ENCODE measurements around the gene LSAMP.

Gene LSAMP

DNA sequence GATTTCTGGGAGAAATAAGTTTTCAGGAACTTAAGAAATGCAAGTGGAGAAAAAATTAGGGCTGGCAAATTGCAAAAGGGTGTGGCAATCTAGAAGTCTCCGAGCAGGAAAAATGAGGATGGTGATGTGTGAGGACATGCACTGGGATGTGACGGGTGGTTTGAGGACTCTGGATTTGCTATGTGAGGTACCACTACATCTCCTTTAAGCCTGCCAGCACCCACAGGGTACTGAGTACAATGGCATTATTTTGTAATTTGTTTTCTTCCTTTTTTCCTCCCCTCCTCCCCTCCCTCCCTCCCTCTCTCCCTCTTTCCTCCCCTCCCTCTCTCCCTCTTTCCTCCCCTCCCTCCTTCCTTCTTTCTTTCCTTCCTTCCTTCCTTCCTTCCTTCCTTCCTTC is 584.5 kb downstream of the LSAMP start:
- Histone ChIP-seq H2AFZ (ENCODE audit: low read depth, low read length) (no peak overlapping the region), H3K36me3 (replicated peaks; ENCODE audit: low read depth, low read length) (no peaks in the 10 kb centered on the region), H3K27me3 (ENCODE audit: low read depth, low read length) (peaks cover 19% of the 10 kb centered on the region), H3K79me2 (ENCODE audit: low read length) (no peaks in the 10 kb centered on the region), H3K9ac (ENCODE audit: low read length) (no peak overlapping the region), H3K4me1 (ENCODE audit: low read length) (no peaks in the 10 kb centered on the region), H3K4me3 (ENCODE audit: low read length) (no peak overlapping the region), H3K27ac (ENCODE audit: low read length) (no peak overlapping the region), H3K4me2 (ENCODE audit: low read length) (no peak overlapping the region), H3K9me3 (ENCODE audit: insufficient read depth, low read length) (no peaks in the 10 kb centered on the region), H4K20me1 (ENCODE audit: insufficient read depth, low read length) (no peaks in the 10 kb centered on the region)
- no peak for TF ChIP-seq EZH2phosphoT487 (IDR thresholded peaks at IDR 0.05; ENCODE audit: low read depth)
- no peak for TF ChIP-seq CTCF (IDR thresholded peaks at IDR 0.05; ENCODE audit: low read depth, low read length)

- H3K4me2 ChIP-seq (ENCODE audit: low read length) = no peak overlapping the region
- H3K4me1 ChIP-seq (ENCODE audit: low read length) = no peaks in the 10 kb centered on the region
- H3K4me3 ChIP-seq (ENCODE audit: low read length) = no peak overlapping the region
Observed at GRCh38 chr3:115859002-115859807, 586.1 kb downstream of the LSAMP start.

GRCh38 chr3:115857518-115858136 is 587.7 kb downstream of the LSAMP start:
- Histone ChIP-seq H3K4me2 (ENCODE audit: low read length) (no peak overlapping the region), H3K27ac (ENCODE audit: low read length) (no peak overlapping the region), H3K79me2 (ENCODE audit: low read length) (no peaks in the 10 kb centered on the region), H4K20me1 (ENCODE audit: insufficient read depth, low read length) (no peaks in the 10 kb centered on the region), H3K4me1 (ENCODE audit: low read length) (no peaks in the 10 kb centered on the region), H3K36me3 (replicated peaks; ENCODE audit: low read depth, low read length) (no peaks in the 10 kb centered on the region), H2AFZ (ENCODE audit: low read depth, low read length) (no peak overlapping the region), H3K4me3 (ENCODE audit: low read length) (no peak overlapping the region), H3K27me3 (ENCODE audit: low read depth, low read length) (peaks cover 22% of the 10 kb centered on the region), H3K9me3 (ENCODE audit: insufficient read depth, low read length) (no peaks in the 10 kb centered on the region), H3K9ac (ENCODE audit: low read length) (no peak overlapping the region)
- TF ChIP-seq EZH2phosphoT487 (IDR thresholded peaks at IDR 0.05; ENCODE audit: low read depth) (no peak), CTCF (IDR thresholded peaks at IDR 0.05; ENCODE audit: low read depth, low read length) (no peak)

More at GRCh38 chr3:115859002-115859807, 586.1 kb downstream of the LSAMP start:
- no peaks in the 10 kb centered on the region for H3K9me3 ChIP-seq (ENCODE audit: insufficient read depth, low read length)
- H4K20me1 ChIP-seq (ENCODE audit: insufficient read depth, low read length) = no peaks in the 10 kb centered on the region
- peaks cover 19% of the 10 kb centered on the region for H3K27me3 ChIP-seq (ENCODE audit: low read depth, low read length)
- TF ChIP-seq EZH2phosphoT487 (IDR thresholded peaks at IDR 0.05; ENCODE audit: low read depth) = no peak
- no peak for TF ChIP-seq CTCF (IDR thresholded peaks at IDR 0.05; ENCODE audit: low read depth, low read length)
- H2AFZ ChIP-seq (ENCODE audit: low read depth, low read length) = no peak overlapping the region
- no peak overlapping the region for H3K9ac ChIP-seq (ENCODE audit: low read length)
- no peak overlapping the region for H3K27ac ChIP-seq (ENCODE audit: low read length)
- no peaks in the 10 kb centered on the region for H3K79me2 ChIP-seq (ENCODE audit: low read length)
- H3K36me3 ChIP-seq (replicated peaks; ENCODE audit: low read depth, low read length) = no peaks in the 10 kb centered on the region

- H2AFZ ChIP-seq (ENCODE audit: low read depth, low read length) = no peak overlapping the region
- H3K9ac ChIP-seq (ENCODE audit: low read length) = no peak overlapping the region
- H3K4me1 ChIP-seq (ENCODE audit: low read length) = no peaks in the 10 kb centered on the region
- H3K4me2 ChIP-seq (ENCODE audit: low read length) = no peak overlapping the region
- peaks cover 30% of the 10 kb centered on the region for H3K27me3 ChIP-seq (ENCODE audit: low read depth, low read length)
- no peak for TF ChIP-seq CTCF (IDR thresholded peaks at IDR 0.05; ENCODE audit: low read depth, low read length)
- no peak for TF ChIP-seq EZH2phosphoT487 (IDR thresholded peaks at IDR 0.05; ENCODE audit: low read depth)
- no peaks in the 10 kb centered on the region for H3K79me2 ChIP-seq (ENCODE audit: low read length)
- H4K20me1 ChIP-seq (ENCODE audit: insufficient read depth, low read length) = no peaks in the 10 kb centered on the region
- no peak overlapping the region for H3K27ac ChIP-seq (ENCODE audit: low read length)
- no peaks in the 10 kb centered on the region for H3K36me3 ChIP-seq (replicated peaks; ENCODE audit: low read depth, low read length)
- no peaks in the 10 kb centered on the region for H3K9me3 ChIP-seq (ENCODE audit: insufficient read depth, low read length)
- no peak overlapping the region for H3K4me3 ChIP-seq (ENCODE audit: low read length)
Observed at GRCh38 chr3:115855911-115856310, 589.4 kb downstream of the LSAMP start.
